ENCODE results near the gene PSAT1.

Gene PSAT1

DNA sequence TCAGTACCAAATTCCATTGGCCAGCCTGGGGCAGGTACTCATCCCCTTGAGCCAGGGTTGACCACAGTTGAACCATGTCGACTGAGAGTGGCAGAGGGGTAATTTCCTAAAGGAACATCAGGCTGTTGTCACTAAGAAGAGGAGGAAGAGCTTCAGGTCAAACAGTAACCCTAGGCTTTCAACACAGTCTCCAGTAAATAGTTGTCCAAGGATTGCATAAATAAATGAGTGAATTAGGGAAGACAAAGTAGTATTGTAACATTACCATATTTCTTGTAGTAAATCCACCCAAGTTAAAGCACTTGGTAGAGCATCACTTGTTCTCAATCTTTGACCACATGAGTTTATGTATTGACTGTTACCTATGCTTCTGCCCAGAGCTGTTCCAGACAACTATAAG lies 7.4 kb downstream of the PSAT1 start:
- 100% methylated on average over 1 of the region's 1 CpG; no CpG with 5 or more reads in 1 of the 2 experiments for WGBS, 2 experiments (ENCODE audit: insufficient coverage in 2 of 2)
- H3K36me3 ChIP-seq (ENCODE audit: control insufficient read depth, insufficient read depth, low read length): peaks cover 96% of the 10 kb centered on the region
- no peak overlapping the region for H3K4me3 ChIP-seq (ENCODE audit: extremely low read depth, insufficient read depth, low read length, poor library complexity, severe bottlenecking)
- no peak overlapping the region for H3K27ac ChIP-seq (ENCODE audit: low read depth, low read length, severe bottlenecking)
- H3K9me3 ChIP-seq (ENCODE audit: control insufficient read depth, low read length): no peaks in the 10 kb centered on the region
- H3K4me1 ChIP-seq (ENCODE audit: control insufficient read depth, insufficient read depth, low read length, poor library complexity, severe bottlenecking): peaks cover 2% of the 10 kb centered on the region

DNA sequence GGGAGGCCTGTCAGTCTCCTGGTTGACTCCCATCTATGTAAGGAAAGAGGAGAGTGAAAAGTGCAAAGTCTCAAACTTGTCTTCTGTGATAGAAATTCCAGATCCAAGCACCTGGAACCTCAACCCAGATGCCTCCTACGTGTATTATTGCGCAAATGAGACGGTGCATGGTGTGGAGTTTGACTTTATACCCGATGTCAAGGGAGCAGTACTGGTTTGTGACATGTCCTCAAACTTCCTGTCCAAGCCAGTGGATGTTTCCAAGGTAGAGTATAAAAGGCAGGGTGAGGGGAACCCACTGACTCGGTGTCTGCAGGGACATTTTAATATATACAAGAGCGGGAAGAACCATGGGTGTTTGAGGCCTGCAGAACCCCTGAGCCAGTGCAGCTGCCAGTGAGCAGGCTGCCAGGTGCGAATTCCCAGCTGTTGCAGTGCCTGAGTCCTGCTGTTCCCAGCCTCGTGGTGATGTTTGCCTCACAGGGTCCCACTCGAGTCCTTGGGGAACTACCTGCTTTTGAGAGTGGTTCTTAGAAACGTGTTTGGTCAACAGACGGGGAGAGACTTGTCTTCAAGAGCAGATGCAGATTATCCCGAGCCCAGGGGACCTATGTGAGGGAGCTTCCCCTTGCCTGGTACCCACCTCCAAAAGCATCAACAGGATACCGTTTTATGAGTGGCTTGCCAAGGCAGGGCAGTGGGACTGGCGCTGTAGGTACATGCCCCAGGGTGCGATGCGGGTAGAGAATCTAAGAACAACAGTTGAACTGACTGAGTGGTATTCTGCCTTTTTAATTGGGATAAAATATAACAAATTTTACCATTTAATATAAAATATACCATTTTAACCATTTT lies 9.5 kb downstream of the PSAT1 start:
- Histone ChIP-seq H3K9me3 (ENCODE audit: control insufficient read depth, low read length) (no peaks in the 10 kb centered on the region), H3K36me3 (ENCODE audit: control insufficient read depth, insufficient read depth, low read length) (peaks cover 90% of the 10 kb centered on the region), H3K4me3 (ENCODE audit: extremely low read depth, insufficient read depth, low read length, poor library complexity, severe bottlenecking) (no peak overlapping the region), H3K27ac (ENCODE audit: low read depth, low read length, severe bottlenecking) (no peak overlapping the region), H3K4me1 (ENCODE audit: control insufficient read depth, insufficient read depth, low read length, poor library complexity, severe bottlenecking) (no peaks in the 10 kb centered on the region)
- 86 to 87% methylated on average over 10 to 13 of the region's 16 CpGs for WGBS, 2 experiments (ENCODE audit: insufficient coverage in 2 of 2)

DNA sequence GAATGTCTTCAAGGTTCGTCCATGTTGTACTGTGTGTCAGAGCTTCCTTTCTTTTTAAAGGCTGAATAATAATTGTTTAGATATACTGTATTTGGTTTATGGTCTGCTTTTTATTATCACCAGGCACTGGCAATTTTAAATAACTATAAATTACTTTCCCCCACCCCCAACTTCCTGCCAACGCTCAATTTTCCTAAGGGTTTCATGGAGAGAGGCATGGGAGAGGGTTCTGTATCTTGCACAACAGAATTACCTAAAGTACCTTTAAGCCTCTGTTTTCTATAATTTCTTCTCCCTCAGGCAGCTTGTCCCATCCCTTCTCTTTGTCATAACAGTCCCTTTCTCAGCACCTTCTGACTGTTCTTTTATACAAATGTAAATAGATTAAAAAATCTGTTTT lies 10.4 kb downstream of the PSAT1 start:
- Histone ChIP-seq H3K27ac (ENCODE audit: low read depth, low read length, severe bottlenecking) (no peak overlapping the region), H3K36me3 (ENCODE audit: control insufficient read depth, insufficient read depth, low read length) (peaks cover 90% of the 10 kb centered on the region), H3K9me3 (ENCODE audit: control insufficient read depth, low read length) (no peaks in the 10 kb centered on the region), H3K4me1 (ENCODE audit: control insufficient read depth, insufficient read depth, low read length, poor library complexity, severe bottlenecking) (no peaks in the 10 kb centered on the region), H3K4me3 (ENCODE audit: extremely low read depth, insufficient read depth, low read length, poor library complexity, severe bottlenecking) (no peak overlapping the region)
- WGBS, 2 experiments (ENCODE audit: insufficient coverage in 2 of 2): 89 to 100% methylated on average over 1 of the region's 2 CpGs

DNA sequence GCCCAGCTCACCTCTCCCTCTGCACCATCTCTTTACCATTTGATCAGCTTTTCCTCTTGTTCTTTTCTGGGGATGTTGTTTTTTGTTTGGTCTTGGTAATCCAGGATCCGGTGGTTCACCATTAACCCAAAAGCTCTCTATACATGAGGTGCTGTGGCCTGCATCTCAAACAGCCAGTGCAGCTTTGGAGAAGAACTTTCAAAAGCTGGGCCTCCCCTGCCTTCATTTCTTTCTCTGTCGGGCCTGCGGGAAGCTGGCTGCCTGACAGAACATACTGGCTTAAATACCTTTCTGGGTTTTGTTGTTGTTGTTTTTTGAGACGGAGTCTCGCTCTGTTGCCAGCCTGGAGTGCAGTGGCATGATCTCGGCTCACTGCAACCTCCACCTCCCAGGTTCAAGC lies 12.1 kb downstream of the PSAT1 start:
- peaks cover 87% of the 10 kb centered on the region for H3K36me3 ChIP-seq (ENCODE audit: control insufficient read depth, insufficient read depth, low read length)
- H3K4me3 ChIP-seq (ENCODE audit: extremely low read depth, insufficient read depth, low read length, poor library complexity, severe bottlenecking): no peak overlapping the region
- WGBS, 2 experiments (ENCODE audit: insufficient coverage in 2 of 2): 100% methylated on average over 2 of the region's 6 CpGs; no CpG with 5 or more reads in 1 of the 2 experiments
- no peaks in the 10 kb centered on the region for H3K4me1 ChIP-seq (ENCODE audit: control insufficient read depth, insufficient read depth, low read length, poor library complexity, severe bottlenecking)
- H3K9me3 ChIP-seq (ENCODE audit: control insufficient read depth, low read length): no peaks in the 10 kb centered on the region
- no peak overlapping the region for H3K27ac ChIP-seq (ENCODE audit: low read depth, low read length, severe bottlenecking)

DNA sequence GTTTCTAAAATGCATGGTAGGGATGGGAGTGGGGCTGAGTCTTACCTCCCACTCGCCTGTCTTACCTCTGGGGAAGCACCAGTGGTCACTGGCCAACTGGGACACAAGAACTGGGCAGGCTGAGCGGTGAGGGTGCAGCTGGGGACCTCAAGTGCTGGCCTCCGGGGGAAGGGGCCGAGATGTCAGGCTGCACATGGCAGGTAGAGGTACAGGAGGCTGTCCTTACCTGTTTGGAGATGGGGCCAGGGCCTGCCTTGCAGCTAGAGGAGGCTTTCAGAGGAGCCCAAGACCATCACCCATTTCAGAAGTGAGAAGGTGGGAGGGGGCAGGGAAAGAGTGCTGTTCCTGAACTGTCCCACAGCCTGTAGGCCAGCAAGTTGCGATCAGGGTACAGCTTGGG lies 14.2 kb downstream of the PSAT1 start:
- no peak overlapping the region for H3K4me3 ChIP-seq (ENCODE audit: extremely low read depth, insufficient read depth, low read length, poor library complexity, severe bottlenecking)
- peaks cover 76% of the 10 kb centered on the region for H3K36me3 ChIP-seq (ENCODE audit: control insufficient read depth, insufficient read depth, low read length)
- no peak overlapping the region for H3K27ac ChIP-seq (ENCODE audit: low read depth, low read length, severe bottlenecking)
- WGBS, 2 experiments (ENCODE audit: insufficient coverage in 2 of 2): 93 to 95% methylated on average over 3 to 5 of the region's 5 CpGs
- H3K4me1 ChIP-seq (ENCODE audit: control insufficient read depth, insufficient read depth, low read length, poor library complexity, severe bottlenecking): no peaks in the 10 kb centered on the region
- no peaks in the 10 kb centered on the region for H3K9me3 ChIP-seq (ENCODE audit: control insufficient read depth, low read length)

DNA sequence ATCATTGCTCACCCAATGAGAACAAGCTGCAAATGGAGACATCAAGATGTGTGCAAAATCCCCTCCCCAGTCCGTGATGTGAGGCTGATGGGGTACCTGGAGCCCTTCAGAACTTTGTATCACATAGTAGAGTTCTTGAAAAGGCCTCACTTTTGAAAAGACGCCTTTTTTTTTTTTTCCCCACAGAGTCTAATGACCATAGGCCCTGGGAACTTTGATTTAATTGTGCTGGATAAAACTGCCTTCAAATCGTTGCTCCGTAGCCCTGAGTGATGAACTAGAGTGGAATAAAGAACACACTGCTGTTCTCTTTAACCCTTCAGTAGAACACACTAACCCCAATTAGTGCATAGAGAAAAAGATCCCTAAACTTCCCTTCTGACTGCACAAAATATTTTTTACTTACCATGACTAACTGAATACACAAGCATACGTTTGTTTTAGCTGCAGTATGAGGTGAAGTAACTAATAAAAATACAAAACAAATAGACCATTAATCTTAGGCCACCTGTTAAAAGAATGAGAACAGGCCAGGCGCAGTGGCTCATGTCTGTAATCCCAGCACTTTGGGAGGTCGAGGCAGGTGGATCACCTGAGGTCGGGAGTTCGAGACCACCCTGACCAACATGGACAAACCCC lies 15.1 kb downstream of the PSAT1 start:
- Histone ChIP-seq H3K4me3 (ENCODE audit: extremely low read depth, insufficient read depth, low read length, poor library complexity, severe bottlenecking) (no peak overlapping the region), H3K36me3 (ENCODE audit: control insufficient read depth, insufficient read depth, low read length) (peaks cover 76% of the 10 kb centered on the region), H3K4me1 (ENCODE audit: control insufficient read depth, insufficient read depth, low read length, poor library complexity, severe bottlenecking) (peaks cover 4% of the 10 kb centered on the region), H3K9me3 (ENCODE audit: control insufficient read depth, low read length) (no peaks in the 10 kb centered on the region), H3K27ac (ENCODE audit: low read depth, low read length, severe bottlenecking) (no peak overlapping the region)
- WGBS, 2 experiments (ENCODE audit: insufficient coverage in 2 of 2): 94 to 95% methylated on average over 5 of the region's 9 CpGs

DNA sequence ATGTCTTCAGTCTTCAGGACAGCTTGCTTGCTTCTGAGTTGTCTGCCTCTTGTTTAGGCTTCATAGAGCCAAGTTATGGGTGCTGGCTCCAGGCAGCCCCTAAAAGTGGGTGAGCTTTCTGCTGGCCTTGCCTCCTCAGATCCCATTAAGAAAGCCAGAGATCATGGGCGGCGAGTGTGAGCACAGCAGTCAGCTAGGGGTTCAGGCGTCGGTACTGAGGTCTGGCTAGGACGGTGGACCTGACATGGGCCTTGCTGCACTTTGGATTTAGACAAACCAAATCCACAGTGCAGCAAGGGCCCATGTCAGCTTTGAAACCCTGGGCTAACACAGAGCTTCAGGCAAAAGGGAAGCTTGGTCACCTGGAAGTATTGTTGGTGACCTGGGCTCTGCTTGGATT lies 17.6 kb downstream of the PSAT1 start:
- H3K4me1 ChIP-seq (ENCODE audit: control insufficient read depth, insufficient read depth, low read length, poor library complexity, severe bottlenecking): peaks cover 4% of the 10 kb centered on the region
- no peaks in the 10 kb centered on the region for H3K9me3 ChIP-seq (ENCODE audit: control insufficient read depth, low read length)
- 84 to 90% methylated on average over 5 of the region's 5 CpGs for WGBS, 2 experiments (ENCODE audit: insufficient coverage in 2 of 2)
- no peak overlapping the region for H3K27ac ChIP-seq (ENCODE audit: low read depth, low read length, severe bottlenecking)
- peaks cover 78% of the 10 kb centered on the region for H3K36me3 ChIP-seq (ENCODE audit: control insufficient read depth, insufficient read depth, low read length)
- no peak overlapping the region for H3K4me3 ChIP-seq (ENCODE audit: extremely low read depth, insufficient read depth, low read length, poor library complexity, severe bottlenecking)

DNA sequence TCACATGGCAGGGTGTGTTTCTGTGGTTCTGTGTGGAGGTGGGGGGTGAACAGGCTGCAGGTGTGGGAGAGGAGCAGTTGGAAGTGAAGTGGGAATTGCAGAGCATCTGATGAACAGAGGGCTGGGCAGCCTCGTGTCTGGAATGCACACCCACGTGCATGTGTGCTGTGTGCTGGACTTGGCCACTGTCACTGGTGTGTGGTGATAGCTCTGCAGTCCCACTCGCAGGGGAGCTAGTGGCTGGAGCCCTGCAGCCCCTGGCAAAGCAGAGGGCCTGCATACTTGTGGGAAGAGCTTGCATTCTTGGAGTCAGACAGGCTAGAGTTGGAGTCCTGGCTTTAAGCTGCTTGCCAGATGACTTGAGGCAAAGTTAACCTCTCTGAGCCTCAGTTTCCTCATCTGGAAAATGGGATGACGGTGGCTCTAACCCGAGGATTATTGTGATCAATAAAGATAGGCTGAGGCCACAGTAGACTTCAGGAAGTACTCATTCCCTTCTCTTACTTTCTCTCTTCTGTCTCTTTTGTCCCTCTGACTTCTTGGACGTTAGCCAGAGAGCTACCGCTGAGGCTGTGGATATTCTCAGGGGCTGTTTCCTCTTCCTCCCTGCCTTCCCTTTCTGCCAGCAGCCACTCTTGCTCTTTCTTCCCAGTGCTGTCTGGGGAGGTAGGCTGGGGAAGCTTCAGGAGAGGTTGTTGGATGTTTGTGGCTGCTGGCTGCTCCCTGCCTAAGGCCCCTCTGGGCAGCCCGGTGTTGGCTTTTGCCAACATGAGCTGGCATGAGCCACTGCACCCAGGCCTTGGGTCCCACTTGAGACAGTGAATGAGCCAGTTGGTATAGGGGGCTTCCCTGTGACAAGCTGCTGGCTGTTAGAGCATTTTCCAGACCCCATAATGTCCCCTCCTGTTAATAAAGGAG lies 18.3 kb downstream of the PSAT1 start:
- H3K27ac ChIP-seq (ENCODE audit: low read depth, low read length, severe bottlenecking): no peak overlapping the region
- 93 to 96% methylated on average over 6 of the region's 8 CpGs for WGBS, 2 experiments (ENCODE audit: insufficient coverage in 2 of 2)
- H3K4me3 ChIP-seq (ENCODE audit: extremely low read depth, insufficient read depth, low read length, poor library complexity, severe bottlenecking): no peak overlapping the region
- peaks cover 78% of the 10 kb centered on the region for H3K36me3 ChIP-seq (ENCODE audit: control insufficient read depth, insufficient read depth, low read length)
- peaks cover 4% of the 10 kb centered on the region for H3K4me1 ChIP-seq (ENCODE audit: control insufficient read depth, insufficient read depth, low read length, poor library complexity, severe bottlenecking)
- H3K9me3 ChIP-seq (ENCODE audit: control insufficient read depth, low read length): no peaks in the 10 kb centered on the region

DNA sequence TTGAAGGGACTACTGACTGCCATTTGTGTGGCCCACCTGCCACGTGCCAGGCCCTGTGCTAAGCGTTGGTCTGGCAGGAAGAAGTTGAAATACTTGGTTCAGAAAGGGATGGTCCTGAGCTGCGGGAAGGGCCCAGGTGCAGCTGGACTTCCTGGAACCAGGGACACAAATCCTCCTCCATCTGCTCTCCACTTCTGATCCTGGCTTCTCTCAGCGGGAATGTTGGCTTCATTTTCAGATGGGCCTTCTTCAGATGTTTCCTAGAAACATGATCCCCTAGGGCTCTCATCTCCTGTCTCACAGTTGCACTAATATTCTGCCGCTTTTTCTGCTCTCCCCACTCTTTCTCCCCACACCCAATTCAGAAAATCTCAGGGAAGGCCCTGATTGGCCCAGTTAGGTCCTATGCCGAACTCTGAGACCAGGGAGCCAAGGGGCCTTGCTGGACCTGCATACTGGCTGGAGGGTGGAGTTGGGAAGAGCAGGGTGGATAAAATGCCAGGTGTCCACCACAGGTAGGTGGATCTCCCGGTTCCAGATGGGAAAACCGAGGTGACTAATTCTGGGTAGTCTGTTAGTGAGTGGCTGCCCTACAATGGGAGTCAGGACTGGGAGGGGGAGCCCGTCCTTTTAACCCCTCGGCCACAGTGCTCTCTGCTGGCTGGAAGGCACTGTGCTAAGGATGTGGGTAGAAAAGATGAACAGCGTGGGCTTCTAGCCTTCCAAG lies 19.4 kb downstream of the PSAT1 start:
- peaks cover 81% of the 10 kb centered on the region for H3K36me3 ChIP-seq (ENCODE audit: control insufficient read depth, insufficient read depth, low read length)
- no peak overlapping the region for H3K4me3 ChIP-seq (ENCODE audit: extremely low read depth, insufficient read depth, low read length, poor library complexity, severe bottlenecking)
- 91 to 92% methylated on average over 7 to 10 of the region's 11 CpGs for WGBS, 2 experiments (ENCODE audit: insufficient coverage in 2 of 2)
- no peaks in the 10 kb centered on the region for H3K9me3 ChIP-seq (ENCODE audit: control insufficient read depth, low read length)
- peaks cover 4% of the 10 kb centered on the region for H3K4me1 ChIP-seq (ENCODE audit: control insufficient read depth, insufficient read depth, low read length, poor library complexity, severe bottlenecking)
- no peak overlapping the region for H3K27ac ChIP-seq (ENCODE audit: low read depth, low read length, severe bottlenecking)
